GM21447 (cell line): ENCODE results near the gene FGGY.
"Not testable (repeated sequence)": the region's sequence is repeated elsewhere in the genome, so short reads cannot be mapped to it uniquely, and the experiment has no call there.

ENCODE experiments used
- ATAC-seq: cut with Tn5 transposase; IDR thresholded peaks from one replicate; pipeline ENCODE4 v1.9.1; 2021; ENCODE audit not compliant: unreplicated experiment

Gene FGGY

DNA sequence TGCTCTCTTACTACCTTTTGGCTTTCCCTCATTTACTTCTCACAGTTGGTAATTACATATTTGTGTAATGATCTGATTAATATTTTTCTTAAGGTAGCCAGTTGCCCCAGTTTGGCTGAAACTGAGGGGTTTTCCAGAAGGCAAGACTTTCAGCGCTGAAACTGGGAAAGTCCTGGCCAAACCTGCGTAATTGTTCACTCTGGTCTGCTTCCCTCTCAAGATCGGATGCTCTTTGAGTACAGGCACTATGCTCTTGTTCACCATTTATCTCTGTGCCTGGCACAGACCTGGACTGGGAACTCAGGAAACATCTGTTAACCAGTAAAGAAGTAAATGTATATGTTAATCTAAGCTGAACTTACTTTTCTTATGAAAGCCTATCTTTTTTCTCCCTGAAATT lies 308.3 kb downstream of the FGGY start:
- ATAC-seq = no peak

DNA sequence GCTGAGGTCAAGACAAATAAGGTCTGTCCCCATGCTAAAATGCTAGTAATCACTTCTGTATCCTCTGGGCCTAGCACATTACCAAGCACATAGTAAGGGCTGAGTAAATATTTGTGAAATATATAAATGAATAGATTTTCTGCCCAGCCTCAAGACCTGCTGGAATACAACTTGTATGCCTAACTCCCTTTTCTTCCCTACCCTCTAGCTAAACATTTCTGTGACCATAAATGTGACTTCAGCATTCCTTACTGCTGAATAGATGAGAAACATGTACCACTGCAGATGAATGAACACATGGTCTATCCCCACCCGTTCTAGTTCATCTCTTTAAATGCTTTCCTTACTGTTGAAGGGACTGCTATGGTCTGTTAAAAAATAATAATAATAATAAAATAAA lies 308.9 kb downstream of the FGGY start:
- ATAC-seq = no peak

DNA sequence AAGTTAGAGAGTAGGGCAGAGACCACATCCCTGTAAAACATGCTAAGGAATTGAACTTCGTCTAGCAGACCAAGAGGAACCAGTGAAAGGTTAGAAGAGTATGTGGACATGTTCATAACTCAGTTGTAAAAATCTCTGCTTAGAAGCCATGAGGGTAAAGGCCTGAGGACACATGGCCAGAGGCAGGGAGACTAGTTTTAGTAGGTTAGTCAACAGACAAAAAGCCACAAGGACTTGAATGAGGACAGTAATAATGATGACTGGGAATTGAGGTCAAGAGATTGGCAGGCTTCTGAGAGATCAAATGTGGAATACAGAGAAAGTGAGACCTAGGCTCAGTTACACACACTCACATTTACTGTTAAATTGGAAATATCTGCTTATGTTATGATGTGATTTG lies 312.4 kb downstream of the FGGY start:
- no peak for ATAC-seq

DNA sequence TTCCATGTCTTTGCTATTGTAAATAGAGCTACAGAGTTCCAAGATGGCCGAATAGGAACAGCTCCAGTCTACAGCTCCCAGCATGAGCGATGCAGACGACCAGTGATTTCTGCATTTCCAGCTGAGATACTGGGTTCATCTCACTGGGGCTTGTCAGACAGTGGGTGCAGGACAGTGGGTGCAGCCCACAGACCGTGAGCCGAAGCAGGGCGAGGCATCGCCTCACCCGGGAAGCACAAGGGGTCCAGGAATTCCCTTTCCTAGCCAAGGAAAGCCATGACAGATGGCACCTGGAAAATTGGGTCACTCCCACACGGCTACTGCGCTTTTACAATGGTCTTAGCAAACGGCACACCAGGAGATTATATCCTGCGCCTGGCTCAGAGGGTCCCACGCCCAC lies 313.6 kb downstream of the FGGY start:
- ATAC-seq = not testable (repeated sequence)

DNA sequence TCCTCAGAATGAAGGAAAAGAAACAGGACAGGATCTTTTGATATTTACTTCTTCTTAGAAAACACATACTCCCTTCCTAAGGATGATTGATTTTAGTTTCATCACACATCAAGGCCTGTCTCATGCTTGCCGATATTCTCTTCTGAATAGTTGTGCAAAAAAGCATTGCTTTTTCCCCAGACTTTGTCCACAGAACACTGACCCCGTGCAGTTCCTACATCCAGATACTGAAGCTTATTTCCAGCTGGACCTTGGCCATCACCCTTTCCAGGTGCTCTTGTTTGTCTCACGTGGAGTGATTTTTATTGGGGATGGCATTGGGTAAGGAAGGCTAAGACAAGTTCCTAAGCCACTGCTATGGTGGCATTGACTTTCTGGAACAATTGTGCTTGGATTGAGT lies 320.5 kb downstream of the FGGY start:
- ATAC-seq = no peak

DNA sequence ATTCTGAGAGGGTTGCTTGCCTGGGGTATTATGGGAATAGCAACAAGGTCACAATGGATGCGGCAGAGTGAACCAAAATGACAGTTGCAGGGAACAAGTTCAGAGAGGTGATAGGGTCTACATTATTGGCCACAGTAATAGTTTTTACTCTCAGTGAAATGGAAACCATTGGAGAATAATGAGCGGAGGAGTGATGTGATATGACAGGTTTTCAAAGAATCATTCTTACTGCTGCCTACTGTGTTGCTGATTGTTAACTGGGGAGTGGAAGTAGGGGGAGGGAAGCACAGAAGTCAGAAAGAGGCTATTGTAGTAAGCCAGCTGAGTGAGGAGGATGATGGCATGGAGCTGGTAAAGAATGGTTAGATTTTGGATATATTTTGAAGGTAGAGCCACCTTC lies 322.7 kb downstream of the FGGY start:
- ATAC-seq = no peak

DNA sequence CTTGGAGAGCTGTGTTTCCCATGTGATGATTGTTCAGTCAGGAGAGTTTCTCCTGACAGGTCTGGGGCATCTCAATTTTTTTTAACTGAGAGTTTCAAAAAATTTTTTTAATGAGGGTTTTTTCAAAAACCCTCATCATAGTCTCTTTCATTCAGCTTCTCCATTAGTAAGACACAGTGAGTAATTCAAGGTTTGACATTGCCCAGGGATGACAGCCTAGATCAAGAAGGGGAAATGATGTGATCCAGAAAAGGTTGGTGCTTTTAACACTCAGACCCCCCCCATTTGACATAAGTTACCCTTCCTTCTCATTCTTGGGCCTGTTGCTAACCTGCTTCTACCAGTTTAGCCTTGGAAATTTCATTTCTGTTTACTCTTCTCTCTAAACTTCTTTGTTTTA lies 328.5 kb downstream of the FGGY start:
- ATAC-seq = no peak

DNA sequence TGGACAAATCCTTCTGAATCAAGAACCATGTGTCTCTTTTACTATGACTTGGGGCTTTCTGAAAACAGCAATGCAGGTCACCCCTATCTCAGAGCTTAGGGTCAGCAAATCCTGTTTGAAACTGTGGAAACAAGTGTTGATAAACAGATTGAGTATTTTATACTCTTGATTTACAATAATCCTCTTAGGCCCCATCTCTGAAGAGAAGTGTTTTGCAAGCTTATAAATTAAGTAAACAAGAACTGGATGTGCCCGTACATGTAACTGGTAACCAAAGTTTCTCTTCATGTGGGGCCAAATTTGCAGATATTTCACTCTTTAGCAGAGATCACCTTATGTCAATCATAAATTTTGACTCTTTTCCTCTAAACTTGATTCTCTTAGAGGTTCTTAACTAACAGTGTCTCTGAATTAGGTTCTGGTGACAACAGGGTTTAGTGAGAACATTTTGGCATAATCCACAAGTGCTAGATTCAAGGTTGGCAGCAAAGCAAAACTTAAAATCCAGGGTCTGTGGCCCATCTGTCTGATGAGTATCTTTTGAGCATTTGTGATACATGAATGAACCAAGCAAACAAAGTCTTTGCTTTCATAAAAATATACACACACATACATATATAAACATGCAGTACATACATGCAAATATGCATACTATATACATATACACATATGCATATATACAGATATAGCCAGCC lies 334.8 kb downstream of the FGGY start:
- ATAC-seq = no peak

DNA sequence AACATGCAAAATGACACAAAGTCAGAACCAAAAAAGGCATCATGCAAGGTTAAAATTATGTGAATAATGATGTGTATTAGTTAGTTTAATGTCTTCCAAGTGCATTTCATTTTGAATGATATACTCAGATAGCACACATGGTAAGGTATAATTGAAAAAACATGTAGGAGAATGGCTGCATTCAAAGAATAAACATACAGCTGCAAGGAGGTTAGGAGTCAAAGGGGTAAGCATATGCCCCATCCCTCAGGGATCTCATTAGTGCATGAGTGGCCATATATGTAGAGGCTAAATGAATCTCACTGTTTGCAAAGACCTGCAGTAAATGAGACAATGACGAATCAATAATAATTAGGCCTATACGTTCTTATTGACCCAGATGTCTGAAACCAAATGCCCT lies 338.2 kb downstream of the FGGY start:
- no peak for ATAC-seq

DNA sequence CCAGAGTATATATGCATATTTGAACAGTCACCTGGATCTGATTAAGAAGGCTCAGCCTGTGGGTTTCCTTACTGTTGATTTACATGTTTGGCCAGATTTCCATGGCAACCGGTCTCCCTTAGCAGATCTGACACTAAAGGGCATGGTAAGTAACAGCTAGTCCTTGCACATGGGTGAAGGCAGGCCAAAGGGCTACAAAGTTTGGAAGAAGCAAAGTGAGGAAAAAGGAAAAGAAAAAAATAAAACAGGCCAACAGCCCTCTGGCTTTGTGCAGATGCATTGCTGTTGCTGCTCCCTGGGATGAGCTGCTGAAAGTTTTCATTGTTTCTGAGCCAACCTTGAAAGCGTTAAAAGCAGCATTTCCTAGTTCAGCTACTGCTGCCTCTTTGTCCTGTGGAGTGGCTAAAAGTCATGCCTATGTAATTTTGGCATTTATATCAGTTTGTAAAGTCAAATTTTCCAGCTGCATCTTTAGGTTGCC lies 341.4 kb downstream of the FGGY start:
- ATAC-seq = no peak

DNA sequence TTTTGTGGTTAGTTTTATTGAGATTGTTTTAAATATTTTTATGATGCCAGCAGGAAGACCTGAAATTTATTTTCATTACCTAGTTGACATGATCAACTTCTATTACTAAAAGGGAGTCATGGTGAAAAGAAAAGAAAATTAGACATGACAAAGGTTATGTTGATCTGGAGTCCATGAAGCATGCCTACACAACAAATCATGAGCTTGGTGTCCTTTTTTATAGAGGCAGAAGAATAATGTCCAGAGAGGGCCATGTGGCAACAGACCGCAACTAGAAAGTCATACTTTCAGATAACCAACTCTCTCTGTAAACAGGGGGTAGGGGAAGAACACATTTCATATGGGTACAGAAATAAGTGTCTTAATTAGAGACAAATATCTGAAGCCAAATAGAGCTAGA lies 342.4 kb downstream of the FGGY start:
- no peak for ATAC-seq

DNA sequence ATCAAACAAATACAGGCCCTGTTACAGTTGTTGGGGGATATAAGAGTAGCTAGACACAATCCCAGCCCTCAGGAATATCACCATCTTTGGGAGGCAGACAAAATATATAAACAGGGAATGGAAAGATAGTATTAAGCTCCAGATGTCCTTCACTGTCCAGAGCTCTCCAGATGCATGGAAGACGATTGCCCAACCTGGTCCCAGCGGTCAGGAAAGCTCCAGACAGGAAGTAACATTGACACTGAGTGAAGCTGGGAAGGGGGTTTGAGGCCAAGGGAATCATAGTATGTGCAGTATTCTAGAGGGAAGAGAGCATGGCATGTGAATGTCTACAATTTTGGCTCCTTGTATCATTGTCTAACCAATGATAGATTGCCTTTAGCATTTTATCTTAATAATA lies 344.0 kb downstream of the FGGY start:
- no peak for ATAC-seq

DNA sequence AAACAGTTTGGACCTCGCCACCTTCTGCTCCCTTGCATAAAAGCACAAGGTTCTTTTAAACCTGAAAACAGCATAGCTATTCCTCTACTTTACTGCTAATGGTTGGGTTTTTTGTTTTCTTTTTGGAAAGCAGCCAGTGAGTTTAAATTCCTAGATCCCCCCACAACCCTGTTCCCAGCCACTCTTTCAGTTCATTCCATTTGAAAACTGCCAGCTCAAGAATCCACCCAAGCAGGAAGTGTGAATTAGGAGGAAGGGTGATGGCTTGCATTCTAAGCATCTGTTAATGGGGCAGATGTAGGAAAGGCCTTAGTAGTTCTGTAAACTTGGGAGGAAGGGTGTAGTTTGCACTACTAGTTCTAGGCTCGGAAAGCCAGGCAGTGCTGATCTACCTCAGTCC lies 344.9 kb downstream of the FGGY start:
- ATAC-seq = no peak

DNA sequence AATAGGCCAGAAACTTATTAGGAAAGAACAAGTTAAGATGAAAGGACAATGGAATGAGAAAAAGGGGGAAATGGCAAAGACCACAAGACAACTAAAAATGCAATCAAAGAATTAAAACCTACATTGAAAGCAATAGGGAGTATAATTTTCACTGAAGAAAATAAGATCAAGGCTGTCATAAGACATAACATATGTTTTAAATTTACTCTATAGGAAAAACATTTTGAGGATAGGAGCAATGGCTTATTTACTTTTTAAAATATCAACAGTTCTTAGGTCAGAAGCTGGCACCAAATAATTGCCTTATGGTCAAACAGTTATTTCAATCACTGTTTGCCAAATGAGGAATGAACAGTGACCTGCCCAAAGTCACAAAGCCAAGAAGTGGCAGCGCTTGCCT lies 346.6 kb downstream of the FGGY start:
- no peak for ATAC-seq

DNA sequence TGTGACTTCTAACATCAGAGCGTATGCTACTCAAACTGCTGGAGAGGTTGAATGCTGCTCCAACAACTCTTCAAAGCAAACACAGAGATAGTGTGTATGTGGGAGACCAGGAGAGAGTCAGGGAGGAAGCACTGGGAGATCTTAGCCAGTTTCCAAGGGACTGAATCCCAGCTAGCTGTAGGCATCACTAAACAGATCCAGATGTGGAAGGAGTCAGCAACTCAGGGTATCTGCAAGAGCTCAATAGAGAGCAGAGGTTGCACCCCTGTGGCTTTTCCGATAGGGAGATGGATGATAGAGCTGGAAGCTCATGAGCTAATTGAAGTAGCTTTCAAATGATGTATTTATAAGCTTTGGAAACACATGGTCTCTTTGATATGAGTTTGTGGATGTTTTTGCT lies 349.0 kb downstream of the FGGY start:
- ATAC-seq = no peak

DNA sequence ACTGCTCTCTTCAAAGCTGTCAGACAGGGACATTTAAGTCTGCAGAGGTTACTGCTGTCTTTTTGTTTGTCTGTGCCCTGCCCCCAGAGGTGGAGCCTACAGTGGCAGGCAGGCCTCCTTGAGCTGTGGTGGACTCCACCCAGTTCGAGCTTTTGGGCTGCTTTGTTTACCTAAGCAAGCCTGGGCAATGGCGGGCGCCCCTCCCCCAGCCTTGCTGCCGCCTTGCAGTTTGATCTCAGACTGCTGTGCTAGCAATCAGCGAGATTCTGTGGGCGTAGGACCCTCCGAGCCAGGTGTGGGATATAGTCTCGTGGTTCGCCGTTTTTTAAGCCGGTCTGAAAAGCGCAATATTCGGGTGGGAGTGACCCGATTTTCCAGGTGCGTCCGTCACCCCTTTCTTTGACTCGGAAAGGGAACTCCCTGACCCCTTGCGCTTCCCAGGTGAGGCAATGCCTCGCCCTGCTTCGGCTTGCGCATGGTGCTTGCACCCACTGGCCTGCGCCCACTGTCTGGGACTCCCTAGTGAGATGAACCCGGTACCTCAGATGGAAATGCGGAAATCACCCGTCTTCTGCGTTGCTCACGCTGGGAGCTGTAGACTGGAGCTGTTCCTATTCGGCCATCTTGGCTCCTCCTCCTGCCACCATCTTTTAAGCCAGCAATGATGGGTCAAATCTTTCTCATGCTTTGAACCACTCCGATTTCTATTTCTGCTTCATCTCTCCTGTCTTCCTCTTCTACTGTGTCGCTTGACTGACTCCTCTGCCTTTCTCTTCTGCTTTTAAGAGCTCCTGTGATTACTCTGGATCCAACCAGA lies 356.5 kb downstream of the FGGY start:
- not testable (repeated sequence) for ATAC-seq

DNA sequence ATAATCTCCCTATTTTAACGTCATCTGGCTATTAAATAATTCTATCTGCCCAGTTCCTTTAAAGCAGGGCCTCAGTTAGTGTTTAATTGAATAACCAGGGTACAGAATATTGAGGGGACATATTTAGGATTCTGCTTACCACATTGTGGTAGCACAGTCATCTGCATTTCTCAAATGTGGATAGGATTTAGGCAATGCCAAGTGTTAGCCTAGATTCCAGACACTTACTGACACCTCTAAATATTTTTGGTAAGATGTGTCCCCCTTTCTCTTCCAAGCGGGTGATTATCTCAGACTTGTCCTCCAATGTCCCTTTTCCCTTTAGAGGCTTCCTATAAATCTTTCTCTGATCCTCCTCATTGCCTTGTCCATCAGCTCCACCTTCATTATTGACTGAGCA lies 357.1 kb downstream of the FGGY start:
- no peak for ATAC-seq

DNA sequence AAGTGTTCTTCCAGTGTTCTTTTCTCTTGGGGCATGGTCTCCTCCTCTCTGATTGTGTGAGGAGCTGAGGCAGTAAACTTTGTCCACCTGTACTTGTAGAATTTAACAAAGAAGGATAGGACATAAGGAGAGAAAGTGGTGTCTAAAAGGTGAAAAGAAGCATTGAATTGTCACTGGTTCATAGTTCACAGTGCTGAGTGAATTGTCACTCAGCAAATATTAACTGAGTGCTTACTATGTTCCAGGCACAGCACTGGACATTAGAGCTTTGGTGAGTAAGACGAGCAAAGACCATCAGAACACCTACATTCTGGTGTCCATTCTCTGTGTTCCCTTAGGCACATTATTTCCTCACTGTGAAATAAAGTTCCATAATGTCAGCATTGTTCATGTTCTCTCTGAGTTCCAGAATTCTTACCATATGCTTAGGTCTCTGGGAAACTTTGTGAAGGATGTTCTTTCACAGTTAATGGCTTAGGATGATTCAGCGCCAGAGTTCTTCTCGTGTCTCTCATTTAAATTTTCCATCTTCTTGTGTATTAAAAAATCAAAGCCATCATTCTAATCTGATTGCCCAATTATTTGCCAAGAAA lies 361.1 kb downstream of the FGGY start:
- ATAC-seq = no peak

DNA sequence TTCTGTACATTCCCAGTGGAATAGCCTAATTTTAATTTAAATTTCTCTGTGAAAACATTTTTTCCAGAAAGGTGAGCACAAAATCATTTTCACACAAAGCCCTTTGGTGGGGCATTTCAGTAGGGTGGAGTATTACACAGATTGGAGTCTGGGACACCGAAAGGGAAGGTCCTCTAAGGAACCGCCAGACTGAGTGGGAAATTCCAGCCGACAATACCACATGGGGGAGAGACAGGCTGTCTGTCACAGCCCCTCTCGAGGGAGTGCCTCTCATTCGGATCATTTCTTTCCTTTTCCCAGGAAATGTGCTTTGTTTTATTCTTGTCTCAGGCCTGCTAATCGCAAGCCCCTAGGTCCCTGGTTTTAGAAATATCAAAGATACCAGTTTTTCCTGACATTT lies 367.3 kb downstream of the FGGY start:
- no peak for ATAC-seq

DNA sequence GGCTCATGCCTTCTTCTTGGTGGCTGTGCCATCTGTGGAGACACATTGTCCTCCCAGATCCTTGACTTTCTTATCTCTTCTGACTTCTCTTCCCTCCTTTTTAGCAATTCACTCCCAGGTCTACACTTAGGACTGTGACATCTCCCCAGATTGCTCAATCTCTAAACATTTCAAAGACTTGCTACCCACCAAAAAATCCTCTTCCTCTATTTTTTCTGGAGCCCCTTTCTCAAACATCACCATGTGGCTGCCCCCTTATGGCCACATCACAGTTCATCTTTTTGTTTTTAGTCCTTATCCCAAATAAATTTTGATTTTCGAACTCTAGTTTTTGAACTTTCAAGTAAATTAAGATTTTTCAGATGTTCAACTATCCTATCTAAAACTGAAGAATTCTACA lies 369.2 kb downstream of the FGGY start:
- ATAC-seq = no peak

DNA sequence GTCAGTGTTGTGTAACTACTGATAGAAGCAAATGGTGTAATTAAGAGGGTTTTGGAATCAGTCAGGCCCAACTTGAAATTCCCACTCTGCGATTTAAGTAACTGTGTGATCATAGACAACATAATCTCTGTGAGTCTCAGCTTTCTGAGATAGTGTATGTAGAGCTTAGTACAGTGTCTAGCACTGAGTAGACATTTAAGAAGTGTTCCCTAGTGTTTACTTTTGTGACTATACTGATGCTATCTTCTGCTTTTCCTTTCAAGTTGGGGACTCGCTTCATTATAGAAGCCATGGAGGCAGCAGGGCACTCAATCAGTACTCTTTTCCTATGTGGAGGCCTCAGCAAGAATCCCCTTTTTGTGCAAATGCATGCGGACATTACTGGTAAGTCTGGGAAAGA lies 370.1 kb downstream of the FGGY start:
- ATAC-seq = no peak

DNA sequence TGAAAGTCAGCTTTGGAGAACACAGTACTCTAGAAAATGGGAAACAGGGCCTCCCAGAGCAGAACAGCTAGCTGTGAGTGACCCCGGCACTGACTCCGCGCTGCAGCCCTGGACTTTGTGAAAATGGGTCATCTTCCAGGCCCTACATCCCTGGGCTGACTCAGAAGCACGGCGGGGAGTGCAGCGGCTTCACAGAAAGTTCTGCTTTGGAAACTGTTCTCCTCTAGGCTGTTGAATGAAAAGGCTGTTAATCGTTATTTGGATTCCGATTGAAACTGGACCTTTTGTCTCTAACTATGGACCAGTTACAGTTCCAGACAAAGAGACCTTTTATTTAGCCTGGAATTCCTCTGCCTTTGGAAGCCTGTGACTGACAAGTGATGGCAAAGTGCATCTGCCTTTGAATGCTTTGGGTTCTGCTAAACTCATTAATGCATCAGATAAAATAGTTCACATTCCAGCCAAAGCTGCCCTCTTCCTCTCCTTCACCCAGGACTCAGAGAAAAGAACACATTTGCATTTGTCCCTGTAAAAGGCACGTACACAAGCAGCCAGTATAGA lies 372.9 kb downstream of the FGGY start:
- ATAC-seq = no peak
